ENCODE data around the gene PRKCH. TPM values are rescaled to one million over a fixed set of nuclear protein-coding genes. Genes with fewer than 3 reads are reported as not detected.

PRKCH gene
- total and polyA plus RNA-seq, 2 of the 13 experiments (the other 11 are each of a cell fraction or from before 2014, with no cell fraction given), result 0.48 to 1.3 TPM

DNA sequence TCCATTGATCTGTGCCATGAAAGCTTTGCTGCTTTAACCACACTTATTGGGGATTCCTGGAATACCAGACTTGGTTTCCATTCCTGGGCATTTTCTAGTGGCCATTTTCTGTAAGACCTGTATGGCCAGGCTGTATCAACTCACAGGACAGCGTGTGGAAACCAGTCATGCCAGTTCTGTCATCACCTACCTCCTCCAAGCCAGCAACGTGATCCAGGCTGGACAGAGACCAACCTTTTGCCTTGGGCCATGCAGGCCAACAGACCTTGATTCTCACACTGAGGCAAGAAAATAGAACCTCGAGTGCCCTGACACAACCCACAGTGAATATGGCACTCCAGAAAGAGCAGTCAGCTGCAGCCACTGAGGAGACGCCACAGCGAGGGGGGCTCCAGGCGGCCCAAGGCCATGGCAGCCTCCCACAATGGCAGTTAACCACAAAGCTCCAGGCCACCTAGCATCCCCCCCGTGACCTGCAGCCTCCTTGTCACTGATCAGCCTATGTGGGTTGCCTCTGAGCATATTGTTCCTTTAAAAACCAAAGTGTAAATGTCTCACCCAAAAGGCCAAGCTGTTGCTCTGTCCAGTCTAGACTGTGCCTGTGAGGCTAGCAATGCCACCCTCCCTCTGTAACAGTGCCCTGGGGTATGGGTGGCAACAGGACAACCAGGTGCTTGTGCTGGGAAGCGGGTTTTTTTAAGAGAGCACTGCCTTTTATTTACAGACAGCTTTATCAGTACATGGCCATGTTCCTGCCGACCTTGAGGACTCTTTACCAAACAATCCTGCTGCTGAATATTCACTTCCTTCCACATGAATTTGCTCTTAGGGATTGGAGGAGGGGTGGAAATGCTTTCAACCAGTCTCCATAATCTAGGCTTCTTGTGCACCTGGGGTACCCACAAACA lies 205.3 kb downstream of the PRKCH start (continued):
- TF ChIP-seq ETS1 (CRISPR knock-in tag; IDR thresholded peaks at IDR 0.05) (no peak), ZNF543 (CRISPR knock-in tag; IDR thresholded peaks at IDR 0.05) (0 out of 2 replicates have a peak, but pooled peaks have one; percentile 67), SP140L (CRISPR knock-in tag; IDR thresholded peaks at IDR 0.05; ENCODE audit: borderline replicate concordance) (no peak), ZNF12 (CRISPR knock-in tag; IDR thresholded peaks at IDR 0.05) (no peak), PAX8 (CRISPR knock-in tag; IDR thresholded peaks at IDR 0.05; ENCODE audit: borderline replicate concordance) (no peak), PHF21A (CRISPR knock-in tag; IDR thresholded peaks at IDR 0.05) (peak; percentile 47; the same call in 1 of the 2 replicates), TCF7 (IDR thresholded peaks at IDR 0.05; ENCODE audit: low read depth) (peak; percentile 35; the same call in 1 of the 2 replicates), ZBTB14 (CRISPR knock-in tag; IDR thresholded peaks at IDR 0.05) (no peak)
- TF ChIP-seq, protein P1, sequence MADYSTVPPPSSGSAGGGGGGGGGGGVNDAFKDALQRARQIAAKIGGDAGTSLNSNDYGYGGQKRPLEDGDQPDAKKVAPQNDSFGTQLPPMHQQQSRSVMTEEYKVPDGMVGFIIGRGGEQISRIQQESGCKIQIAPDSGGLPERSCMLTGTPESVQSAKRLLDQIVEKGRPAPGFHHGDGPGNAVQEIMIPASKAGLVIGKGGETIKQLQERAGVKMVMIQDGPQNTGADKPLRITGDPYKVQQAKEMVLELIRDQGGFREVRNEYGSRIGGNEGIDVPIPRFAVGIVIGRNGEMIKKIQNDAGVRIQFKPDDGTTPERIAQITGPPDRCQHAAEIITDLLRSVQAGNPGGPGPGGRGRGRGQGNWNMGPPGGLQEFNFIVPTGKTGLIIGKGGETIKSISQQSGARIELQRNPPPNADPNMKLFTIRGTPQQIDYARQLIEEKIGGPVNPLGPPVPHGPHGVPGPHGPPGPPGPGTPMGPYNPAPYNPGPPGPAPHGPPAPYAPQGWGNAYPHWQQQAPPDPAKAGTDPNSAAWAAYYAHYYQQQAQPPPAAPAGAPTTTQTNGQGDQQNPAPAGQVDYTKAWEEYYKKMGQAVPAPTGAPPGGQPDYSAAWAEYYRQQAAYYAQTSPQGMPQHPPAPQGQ (CRISPR knock-in tag; IDR thresholded peaks at IDR 0.05; ENCODE audit: borderline replicate concordance), result no peak
- TF ChIP-seq, protein P2, sequence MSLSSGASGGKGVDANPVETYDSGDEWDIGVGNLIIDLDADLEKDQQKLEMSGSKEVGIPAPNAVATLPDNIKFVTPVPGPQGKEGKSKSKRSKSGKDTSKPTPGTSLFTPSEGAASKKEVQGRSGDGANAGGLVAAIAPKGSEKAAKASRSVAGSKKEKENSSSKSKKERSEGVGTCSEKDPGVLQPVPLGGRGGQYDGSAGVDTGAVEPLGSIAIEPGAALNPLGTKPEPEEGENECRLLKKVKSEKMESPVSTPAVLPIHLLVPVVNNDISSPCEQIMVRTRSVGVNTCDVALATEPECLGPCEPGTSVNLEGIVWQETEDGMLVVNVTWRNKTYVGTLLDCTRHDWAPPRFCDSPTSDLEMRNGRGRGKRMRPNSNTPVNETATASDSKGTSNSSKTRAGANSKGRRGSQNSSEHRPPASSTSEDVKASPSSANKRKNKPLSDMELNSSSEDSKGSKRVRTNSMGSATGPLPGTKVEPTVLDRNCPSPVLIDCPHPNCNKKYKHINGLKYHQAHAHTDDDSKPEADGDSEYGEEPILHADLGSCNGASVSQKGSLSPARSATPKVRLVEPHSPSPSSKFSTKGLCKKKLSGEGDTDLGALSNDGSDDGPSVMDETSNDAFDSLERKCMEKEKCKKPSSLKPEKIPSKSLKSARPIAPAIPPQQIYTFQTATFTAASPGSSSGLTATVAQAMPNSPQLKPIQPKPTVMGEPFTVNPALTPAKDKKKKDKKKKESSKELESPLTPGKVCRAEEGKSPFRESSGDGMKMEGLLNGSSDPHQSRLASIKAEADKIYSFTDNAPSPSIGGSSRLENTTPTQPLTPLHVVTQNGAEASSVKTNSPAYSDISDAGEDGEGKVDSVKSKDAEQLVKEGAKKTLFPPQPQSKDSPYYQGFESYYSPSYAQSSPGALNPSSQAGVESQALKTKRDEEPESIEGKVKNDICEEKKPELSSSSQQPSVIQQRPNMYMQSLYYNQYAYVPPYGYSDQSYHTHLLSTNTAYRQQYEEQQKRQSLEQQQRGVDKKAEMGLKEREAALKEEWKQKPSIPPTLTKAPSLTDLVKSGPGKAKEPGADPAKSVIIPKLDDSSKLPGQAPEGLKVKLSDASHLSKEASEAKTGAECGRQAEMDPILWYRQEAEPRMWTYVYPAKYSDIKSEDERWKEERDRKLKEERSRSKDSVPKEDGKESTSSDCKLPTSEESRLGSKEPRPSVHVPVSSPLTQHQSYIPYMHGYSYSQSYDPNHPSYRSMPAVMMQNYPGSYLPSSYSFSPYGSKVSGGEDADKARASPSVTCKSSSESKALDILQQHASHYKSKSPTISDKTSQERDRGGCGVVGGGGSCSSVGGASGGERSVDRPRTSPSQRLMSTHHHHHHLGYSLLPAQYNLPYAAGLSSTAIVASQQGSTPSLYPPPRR (CRISPR knock-in tag; IDR thresholded peaks at IDR 0.05; ENCODE audit: borderline replicate concordance), result peak; percentile 4; the same call in 1 of the 2 replicates
- TF ChIP-seq, protein P3, sequence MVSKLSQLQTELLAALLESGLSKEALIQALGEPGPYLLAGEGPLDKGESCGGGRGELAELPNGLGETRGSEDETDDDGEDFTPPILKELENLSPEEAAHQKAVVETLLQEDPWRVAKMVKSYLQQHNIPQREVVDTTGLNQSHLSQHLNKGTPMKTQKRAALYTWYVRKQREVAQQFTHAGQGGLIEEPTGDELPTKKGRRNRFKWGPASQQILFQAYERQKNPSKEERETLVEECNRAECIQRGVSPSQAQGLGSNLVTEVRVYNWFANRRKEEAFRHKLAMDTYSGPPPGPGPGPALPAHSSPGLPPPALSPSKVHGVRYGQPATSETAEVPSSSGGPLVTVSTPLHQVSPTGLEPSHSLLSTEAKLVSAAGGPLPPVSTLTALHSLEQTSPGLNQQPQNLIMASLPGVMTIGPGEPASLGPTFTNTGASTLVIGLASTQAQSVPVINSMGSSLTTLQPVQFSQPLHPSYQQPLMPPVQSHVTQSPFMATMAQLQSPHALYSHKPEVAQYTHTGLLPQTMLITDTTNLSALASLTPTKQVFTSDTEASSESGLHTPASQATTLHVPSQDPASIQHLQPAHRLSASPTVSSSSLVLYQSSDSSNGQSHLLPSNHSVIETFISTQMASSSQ (IDR thresholded peaks at IDR 0.05; ENCODE audit: low read depth), result no peak
- TF ChIP-seq, protein P3 (CRISPR knock-in tag; IDR thresholded peaks at IDR 0.05; ENCODE audit: borderline replicate concordance), result peak; percentile 73; the same call in 1 of the 2 replicates
